T-helper 1 cell treated with Interleukin-12 subunit alpha and Interleukin-12 subunit beta and Interleukin-4 antibody, amounts not matched to agents 30 μg/mL and 1 μg/mL, for 36 hours (primary cell): ENCODE measurements around the gene KIF1A.

ENCODE experiments used
- H3K27ac Mint-ChIP-seq: one replicate; pipeline ENCODE4 v1.8.0; 2021; ENCODE audit warnings: mild to moderate bottlenecking, mixed read lengths
- H3K27me3 Mint-ChIP-seq: one replicate; pipeline ENCODE4 v1.8.0; 2021; ENCODE audit warnings: low read depth, mixed read lengths
- H3K36me3 Mint-ChIP-seq: one replicate; pipeline ENCODE4 v1.8.0; 2021; ENCODE audit warnings: low read depth, mixed read lengths
- H3K4me1 Mint-ChIP-seq: one replicate; pipeline ENCODE4 v1.8.0; 2021; ENCODE audit warnings: low read depth, mixed read lengths
- H3K4me3 Mint-ChIP-seq: one replicate; pipeline ENCODE4 v1.8.0; 2021; ENCODE audit warnings: mild to moderate bottlenecking, moderate library complexity, mixed read lengths
- H3K9me3 Mint-ChIP-seq: one replicate; pipeline ENCODE4 v1.8.0; 2021; ENCODE audit warnings: mixed read lengths

Gene KIF1A, protein sequence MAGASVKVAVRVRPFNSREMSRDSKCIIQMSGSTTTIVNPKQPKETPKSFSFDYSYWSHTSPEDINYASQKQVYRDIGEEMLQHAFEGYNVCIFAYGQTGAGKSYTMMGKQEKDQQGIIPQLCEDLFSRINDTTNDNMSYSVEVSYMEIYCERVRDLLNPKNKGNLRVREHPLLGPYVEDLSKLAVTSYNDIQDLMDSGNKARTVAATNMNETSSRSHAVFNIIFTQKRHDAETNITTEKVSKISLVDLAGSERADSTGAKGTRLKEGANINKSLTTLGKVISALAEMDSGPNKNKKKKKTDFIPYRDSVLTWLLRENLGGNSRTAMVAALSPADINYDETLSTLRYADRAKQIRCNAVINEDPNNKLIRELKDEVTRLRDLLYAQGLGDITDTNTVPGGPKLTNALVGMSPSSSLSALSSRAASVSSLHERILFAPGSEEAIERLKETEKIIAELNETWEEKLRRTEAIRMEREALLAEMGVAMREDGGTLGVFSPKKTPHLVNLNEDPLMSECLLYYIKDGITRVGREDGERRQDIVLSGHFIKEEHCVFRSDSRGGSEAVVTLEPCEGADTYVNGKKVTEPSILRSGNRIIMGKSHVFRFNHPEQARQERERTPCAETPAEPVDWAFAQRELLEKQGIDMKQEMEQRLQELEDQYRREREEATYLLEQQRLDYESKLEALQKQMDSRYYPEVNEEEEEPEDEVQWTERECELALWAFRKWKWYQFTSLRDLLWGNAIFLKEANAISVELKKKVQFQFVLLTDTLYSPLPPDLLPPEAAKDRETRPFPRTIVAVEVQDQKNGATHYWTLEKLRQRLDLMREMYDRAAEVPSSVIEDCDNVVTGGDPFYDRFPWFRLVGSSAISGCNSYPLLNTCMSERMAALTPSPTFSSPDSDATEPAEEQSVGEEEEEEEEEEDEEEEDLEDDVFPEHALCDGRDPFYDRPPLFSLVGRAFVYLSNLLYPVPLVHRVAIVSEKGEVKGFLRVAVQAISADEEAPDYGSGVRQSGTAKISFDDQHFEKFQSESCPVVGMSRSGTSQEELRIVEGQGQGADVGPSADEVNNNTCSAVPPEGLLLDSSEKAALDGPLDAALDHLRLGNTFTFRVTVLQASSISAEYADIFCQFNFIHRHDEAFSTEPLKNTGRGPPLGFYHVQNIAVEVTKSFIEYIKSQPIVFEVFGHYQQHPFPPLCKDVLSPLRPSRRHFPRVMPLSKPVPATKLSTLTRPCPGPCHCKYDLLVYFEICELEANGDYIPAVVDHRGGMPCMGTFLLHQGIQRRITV (N-terminal part only)

DNA sequence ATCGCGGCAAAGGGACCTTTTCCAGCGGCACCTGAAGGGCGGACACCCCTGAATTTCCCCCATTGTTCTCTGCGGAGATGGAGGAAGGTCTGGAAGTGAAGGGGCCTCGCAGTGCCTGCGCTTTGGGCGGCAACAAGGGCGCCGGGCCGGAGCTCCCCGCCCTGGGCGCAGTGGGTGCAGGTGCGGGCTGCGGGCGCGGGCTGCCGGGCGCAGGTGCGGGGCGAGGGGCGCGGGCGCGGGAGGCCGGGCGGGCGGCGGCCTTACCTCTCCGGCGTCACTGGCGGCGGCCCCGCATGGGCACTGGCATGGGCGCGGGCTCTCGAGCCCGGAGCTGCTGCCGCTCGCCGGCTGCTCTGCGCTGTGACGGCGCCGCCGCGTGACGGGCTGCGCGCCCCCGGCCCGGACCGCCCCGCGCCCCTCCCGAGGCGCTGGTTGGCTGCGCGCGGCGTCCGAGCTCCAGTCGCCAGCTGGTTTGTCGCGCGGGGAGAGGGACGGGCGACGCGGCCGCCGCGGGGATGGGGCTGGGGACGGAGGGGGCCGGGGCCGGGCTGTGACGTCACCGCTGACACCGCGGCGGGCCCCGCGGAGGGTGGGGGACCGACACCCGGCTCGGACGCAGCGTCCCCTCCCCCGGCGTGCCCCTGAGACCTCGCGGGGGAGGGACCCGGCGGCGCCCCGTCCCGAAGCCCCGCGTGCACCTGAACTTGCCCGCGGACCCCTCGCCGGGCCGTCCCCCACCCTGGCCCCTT lies at the start of gene KIF1A:
KIF1A (minus strand) TSS at position 362 of the 749 bp plus-strand sequence. CDS start 22,467 bp downstream, outside the sequence.
- Mint-ChIP-seq H3K27ac (no peak within 1 kb of the TSS), H3K4me1 (peaks cover 7% of the 10 kb centered on the region), H3K27me3 (peaks cover 57% of the 10 kb centered on the region), H3K4me3 (no peak within 1 kb of the TSS), H3K36me3 (peaks cover 2% of the 10 kb centered on the region), H3K9me3 (no peaks in the 10 kb centered on the region)

DNA sequence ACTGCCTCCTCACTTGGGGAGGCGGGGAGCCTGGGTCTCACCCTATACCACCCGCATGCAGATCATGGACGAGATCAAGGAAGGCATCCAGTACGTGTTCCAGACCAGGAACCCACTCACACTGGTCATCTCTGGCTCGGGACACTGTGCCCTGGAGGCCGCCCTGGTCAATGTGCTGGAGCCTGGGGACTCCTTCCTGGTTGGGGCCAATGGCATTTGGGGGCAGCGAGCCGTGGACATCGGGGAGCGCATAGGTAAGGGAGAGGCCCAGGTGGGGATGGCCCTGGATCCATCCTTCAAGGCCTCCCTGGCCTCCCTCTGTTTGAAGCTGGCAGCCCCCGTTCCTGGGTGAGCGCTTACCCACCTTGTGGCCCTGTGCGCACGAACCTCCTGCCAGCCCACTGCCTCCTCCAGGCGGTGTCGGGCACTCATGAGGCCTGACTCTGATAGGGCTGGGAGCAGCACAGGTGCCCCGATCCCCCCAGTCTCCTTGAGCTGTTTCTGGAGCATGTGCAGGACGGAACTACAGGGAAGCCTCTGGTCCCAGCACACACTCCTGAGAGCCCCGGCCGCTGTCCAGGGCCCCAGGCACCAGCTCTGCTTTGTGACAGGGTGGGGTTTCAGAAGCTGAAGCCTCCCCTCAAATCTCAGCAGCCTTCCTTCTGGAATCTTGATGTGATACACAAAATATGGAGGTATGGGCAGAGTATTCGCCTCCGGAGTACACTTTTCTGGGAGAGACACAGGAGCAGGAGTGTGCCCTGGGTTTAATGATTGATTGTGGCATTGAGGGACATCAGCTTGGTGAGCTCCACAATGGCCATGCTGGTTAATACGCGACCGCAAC lies 49.3 kb upstream of the KIF1A start:
- H3K4me1 Mint-ChIP-seq, result peaks cover 4% of the 10 kb centered on the region
- no peaks in the 10 kb centered on the region for H3K36me3 Mint-ChIP-seq
- no peak overlapping the region for H3K4me3 Mint-ChIP-seq
- H3K9me3 Mint-ChIP-seq, result no peaks in the 10 kb centered on the region
- H3K27me3 Mint-ChIP-seq, result peaks cover 13% of the 10 kb centered on the region
- H3K27ac Mint-ChIP-seq, result no peak overlapping the region

DNA sequence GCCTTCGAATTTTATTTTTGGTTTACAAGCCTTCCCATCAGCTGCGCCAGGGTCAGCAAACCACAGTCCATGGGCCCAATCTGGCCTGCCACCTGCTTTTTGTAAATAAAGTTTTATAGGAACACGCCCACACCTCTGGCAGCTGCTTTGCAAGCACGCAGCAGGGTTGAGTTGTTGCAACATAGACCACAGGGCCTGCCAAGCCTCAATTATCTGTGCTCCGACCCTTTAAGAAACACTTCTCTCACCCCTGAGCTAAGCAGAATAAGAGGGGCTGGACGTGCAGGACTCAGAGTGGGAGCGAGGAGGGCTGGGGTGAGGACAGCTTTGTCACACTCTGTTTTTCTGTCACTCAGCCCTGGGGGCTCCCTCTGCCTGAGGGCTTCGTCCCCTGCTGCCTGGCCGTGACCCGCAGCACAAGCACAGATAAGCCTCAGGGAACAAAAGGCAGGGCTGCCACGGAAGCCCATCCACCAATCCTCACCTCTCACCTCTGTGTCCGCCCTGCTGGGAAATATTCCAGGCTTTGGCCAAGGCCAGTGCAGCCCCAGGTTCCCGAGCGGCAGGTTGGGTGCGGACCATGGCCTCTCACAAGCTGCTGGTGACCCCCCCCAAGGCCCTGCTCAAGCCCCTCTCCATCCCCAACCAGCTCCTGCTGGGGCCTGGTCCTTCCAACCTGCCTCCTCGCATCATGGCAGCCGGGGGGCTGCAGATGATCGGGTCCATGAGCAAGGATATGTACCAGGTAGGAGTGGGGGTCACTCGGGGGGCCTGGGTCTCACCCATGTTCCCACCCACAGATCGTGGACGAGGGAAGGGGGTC lies 48.5 kb upstream of the KIF1A start, which contains the start of gene AGXT:
AGXT (plus strand) TSS at position 539 of the 823 bp plus-strand sequence; CDS start at position 581, 42 bp downstream.
- H3K27ac Mint-ChIP-seq, result no peak within 1 kb of the TSS
- H3K4me1 Mint-ChIP-seq, result peaks cover 4% of the 10 kb centered on the region
- H3K36me3 Mint-ChIP-seq, result no peaks in the 10 kb centered on the region
- H3K9me3 Mint-ChIP-seq, result no peaks in the 10 kb centered on the region
- H3K27me3 Mint-ChIP-seq, result peaks cover 21% of the 10 kb centered on the region
- H3K4me3 Mint-ChIP-seq, result no peak within 1 kb of the TSS

GRCh38 chr2:240865391-240865790 lies 45.4 kb upstream of the KIF1A start:
- no peaks in the 10 kb centered on the region for H3K9me3 Mint-ChIP-seq
- H3K36me3 Mint-ChIP-seq, result no peaks in the 10 kb centered on the region
- H3K4me1 Mint-ChIP-seq, result peaks cover 4% of the 10 kb centered on the region
- peaks cover 32% of the 10 kb centered on the region for H3K27me3 Mint-ChIP-seq
- H3K27ac Mint-ChIP-seq, result no peak overlapping the region
- H3K4me3 Mint-ChIP-seq, result no peak overlapping the region

DNA sequence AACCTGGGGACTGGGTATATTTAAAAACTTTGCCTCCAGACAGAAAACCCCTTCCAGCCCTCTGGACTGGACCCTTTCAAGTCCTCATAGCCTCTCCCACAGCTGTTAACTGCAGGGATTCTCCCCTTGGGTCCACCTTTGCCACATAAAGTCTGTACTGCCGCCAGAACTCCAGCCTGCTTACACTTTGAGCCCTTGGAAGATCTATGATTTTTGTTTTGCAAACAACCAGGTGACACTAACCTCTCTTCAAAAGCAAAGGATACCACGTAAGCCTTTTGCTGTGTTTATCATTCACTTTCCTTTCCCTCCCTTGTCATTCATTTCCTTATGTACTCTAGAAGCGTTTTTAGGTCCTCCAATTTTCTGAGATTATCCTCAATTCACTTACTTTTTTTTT lies 44.5 kb upstream of the KIF1A start:
- Mint-ChIP-seq H3K36me3 (no peaks in the 10 kb centered on the region), H3K27me3 (peaks cover 32% of the 10 kb centered on the region), H3K4me3 (no peak overlapping the region), H3K9me3 (no peaks in the 10 kb centered on the region), H3K4me1 (peaks cover 4% of the 10 kb centered on the region), H3K27ac (no peak overlapping the region)

- no peak overlapping the region for H3K27ac Mint-ChIP-seq
- peaks cover 4% of the 10 kb centered on the region for H3K4me1 Mint-ChIP-seq
- H3K36me3 Mint-ChIP-seq, result no peaks in the 10 kb centered on the region
- no peak overlapping the region for H3K4me3 Mint-ChIP-seq
- peaks cover 27% of the 10 kb centered on the region for H3K27me3 Mint-ChIP-seq
- H3K9me3 Mint-ChIP-seq, result no peaks in the 10 kb centered on the region
Measured at GRCh38 chr2:240861547-240861946, 41.5 kb upstream of the KIF1A start.

GRCh38 chr2:240858871-240859270 lies 38.9 kb upstream of the KIF1A start:
- peaks cover 14% of the 10 kb centered on the region for H3K9me3 Mint-ChIP-seq

GRCh38 chr2:240858321-240858720 lies 38.3 kb upstream of the KIF1A start:
- H3K27me3 Mint-ChIP-seq, result peaks cover 9% of the 10 kb centered on the region
- no peak overlapping the region for H3K4me3 Mint-ChIP-seq
- H3K27ac Mint-ChIP-seq, result no peak overlapping the region
- no peaks in the 10 kb centered on the region for H3K4me1 Mint-ChIP-seq
- no peaks in the 10 kb centered on the region for H3K36me3 Mint-ChIP-seq
- peaks cover 14% of the 10 kb centered on the region for H3K9me3 Mint-ChIP-seq

More at GRCh38 chr2:240858871-240859270, 38.9 kb upstream of the KIF1A start:
- no peak overlapping the region for H3K27ac Mint-ChIP-seq
- H3K27me3 Mint-ChIP-seq, result peaks cover 14% of the 10 kb centered on the region
- no peaks in the 10 kb centered on the region for H3K4me1 Mint-ChIP-seq
- H3K36me3 Mint-ChIP-seq, result no peaks in the 10 kb centered on the region
- no peak overlapping the region for H3K4me3 Mint-ChIP-seq

- Mint-ChIP-seq H3K27ac (no peak overlapping the region), H3K9me3 (peaks cover 14% of the 10 kb centered on the region), H3K27me3 (peaks cover 5% of the 10 kb centered on the region), H3K4me1 (no peaks in the 10 kb centered on the region), H3K4me3 (no peak overlapping the region), H3K36me3 (no peaks in the 10 kb centered on the region)
Measured at GRCh38 chr2:240857039-240858008, 37.3 kb upstream of the KIF1A start.

DNA sequence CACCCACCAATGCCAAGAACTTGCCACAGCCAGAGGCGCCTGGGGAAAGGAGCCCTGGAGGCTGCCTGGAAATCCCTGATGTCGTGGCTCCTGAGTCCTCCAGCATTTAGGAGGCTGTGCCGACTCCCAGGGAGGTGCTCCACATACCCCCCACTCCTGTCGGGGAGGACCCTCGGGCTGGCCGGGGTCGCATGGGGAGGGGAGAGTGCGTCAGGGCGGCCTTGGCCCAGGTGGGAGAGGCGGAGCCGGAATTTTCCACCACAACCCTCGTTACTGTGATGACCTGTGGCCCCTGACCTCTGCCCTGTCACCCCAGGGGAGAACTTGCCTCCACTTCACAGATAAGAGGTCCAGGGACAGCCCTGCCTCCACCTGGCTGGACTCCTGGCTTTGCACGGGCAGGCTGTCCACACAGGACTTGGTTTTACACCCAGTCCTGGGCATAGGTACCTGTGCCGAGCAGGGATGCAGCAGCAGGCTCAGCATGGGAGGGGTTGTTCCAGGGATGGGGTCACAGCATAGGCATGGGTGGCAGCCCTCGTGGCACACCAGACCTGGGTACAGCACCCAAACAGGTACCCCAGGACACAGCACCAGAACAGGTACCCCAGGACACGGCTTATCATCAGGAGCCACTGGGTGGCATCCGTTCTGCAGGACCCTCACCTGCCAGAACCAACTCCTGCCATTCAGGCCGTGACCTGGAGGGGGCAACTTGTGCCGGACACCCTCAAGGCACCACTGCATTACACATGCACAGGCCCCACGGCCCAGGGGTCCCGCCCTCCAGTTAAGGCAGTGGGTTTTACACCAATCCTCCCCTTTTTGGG lies 36.3 kb upstream of the KIF1A start:
- H3K36me3 Mint-ChIP-seq, result no peaks in the 10 kb centered on the region

GRCh38 chr2:240855670-240856069 lies 35.7 kb upstream of the KIF1A start:
- no peak overlapping the region for H3K4me3 Mint-ChIP-seq
- H3K4me1 Mint-ChIP-seq, result no peaks in the 10 kb centered on the region
- H3K36me3 Mint-ChIP-seq, result no peaks in the 10 kb centered on the region
- peaks cover 1% of the 10 kb centered on the region for H3K27me3 Mint-ChIP-seq
- no peak overlapping the region for H3K27ac Mint-ChIP-seq
- H3K9me3 Mint-ChIP-seq, result peaks cover 14% of the 10 kb centered on the region

More for the DNA sequence above, 36.3 kb upstream of the KIF1A start:
- Mint-ChIP-seq H3K9me3 (peaks cover 14% of the 10 kb centered on the region), H3K4me1 (no peaks in the 10 kb centered on the region), H3K27me3 (peaks cover 5% of the 10 kb centered on the region), H3K4me3 (no peak overlapping the region), H3K27ac (no peak overlapping the region)
